Putamen (tissue), 1 donor: ENCODE results near the gene SFXN5.
A peak's percentile ranks its signal among the peaks of the same experiment; 100 is the strongest.

Experiments used
- DNase-seq: peaks from one replicate; pipeline ENCODE4 v3.0.0-alpha.2; 2016; ENCODE audit warnings: low spot score

The SFXN5 gene

DNA sequence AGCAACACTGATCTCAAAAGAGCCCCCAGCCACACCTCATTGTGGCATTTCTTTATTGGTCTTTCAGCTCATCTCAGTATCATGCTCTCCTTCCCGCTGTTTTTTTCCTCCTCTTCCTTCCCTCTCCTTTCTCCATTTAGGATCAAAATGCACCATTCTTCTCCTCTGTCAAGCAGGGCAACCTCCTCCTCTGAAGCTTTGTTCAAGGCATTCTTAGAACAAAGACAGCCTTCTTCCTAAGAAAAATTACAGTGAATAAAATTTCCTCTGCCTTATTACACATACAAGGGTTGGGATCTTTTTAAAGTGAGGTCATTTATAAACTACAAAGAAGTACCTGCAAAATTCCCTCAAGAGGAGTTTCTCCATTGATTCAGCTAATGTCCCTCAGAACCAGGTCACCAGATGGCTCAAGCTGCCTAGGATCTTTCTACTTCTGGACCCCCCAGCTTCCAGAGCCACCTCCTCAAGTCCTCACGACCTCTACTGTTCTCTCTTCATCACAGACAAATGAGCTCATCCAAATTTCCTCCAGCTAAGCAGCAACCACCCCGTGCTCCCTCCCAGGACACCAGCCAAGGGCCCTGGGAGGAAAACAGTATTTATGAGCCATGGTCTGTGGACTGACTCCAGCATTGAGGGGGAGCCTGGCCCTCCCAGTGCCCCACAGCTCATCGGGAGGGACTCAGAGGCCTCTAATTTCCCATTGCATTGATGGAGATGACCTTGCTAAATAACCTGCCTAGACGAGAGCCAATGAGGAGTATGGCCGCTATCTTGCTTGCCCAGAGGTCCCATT, 18.0 kb downstream of the SFXN5 start:
- peak; percentile 60 for DNase-seq

DNA sequence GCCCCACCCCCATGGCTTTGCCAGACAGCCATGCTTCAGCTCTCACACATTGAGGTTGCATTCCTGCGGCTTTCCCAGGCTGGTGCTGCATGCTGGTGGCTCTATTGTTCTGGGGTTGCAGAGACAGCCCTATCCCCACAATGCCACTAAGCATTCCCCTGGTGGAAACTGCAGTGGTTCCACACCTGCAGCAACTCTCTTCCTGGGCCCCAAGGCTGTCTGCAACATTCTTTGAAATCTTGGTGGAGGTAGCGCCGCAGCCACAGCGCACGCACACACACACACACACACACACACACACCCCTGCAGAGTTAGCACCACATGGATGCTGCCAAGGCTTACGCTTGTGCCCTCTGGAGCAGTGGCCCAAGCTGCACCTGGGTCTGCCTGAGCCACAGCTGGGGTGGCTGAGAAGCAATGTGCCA, 21.4 kb downstream of the SFXN5 start:
- no peak for DNase-seq

GRCh38 chr2:73043929-73044832, 27.3 kb downstream of the SFXN5 start:
- peak; percentile 59 for DNase-seq

GRCh38 chr2:73043276-73043675, 28.2 kb downstream of the SFXN5 start:
- DNase-seq = peak; percentile 46

DNA sequence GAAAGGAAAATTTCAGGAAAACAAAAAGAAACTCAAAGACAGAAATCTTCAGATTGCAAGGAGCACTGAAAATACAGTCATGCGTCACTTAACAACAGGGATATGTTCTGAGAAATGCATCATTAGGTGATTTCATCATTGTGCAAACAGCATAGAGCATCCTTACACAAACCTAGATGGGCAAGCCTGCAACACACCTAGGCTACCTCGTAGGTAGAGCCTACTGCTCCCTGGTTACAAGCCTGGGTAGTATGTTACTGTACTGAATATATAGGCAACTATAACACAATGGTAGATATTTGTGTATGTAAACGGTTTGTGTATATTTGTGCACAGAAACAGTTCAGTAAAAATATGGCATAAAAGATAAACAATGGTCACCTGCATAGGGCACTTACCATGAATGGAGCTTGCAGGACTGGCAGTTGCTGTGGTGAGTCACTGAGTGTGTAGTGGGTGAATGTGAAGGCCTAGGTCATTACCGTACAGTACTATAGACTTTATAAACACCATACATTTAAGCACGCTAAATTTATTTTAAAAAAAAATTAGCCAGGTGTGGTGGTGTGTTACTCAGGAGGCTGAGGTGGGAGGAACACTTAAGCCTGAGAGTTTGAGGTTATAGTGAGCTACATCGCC, 33.4 kb downstream of the SFXN5 start:
- no peak for DNase-seq

DNA sequence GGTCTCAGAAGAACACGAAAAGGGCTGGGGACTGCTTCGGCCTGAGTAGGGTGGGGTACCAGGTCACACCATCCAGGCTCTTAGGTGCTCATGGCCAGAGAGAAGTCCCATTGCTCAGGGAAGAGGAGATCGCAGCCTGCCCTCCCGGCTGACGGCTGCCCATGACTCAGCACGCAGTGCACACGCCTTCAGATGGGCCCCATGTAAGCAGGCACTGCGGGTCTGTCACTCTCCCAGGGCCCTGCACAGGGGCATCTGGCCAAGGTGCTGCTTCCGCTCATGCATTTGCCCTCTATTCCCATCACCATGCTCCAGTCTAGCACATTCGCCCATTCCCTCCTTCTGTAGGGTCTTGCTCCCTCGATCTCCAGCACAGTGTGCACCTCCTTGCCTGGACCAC, 34.7 kb downstream of the SFXN5 start:
- DNase-seq = no peak

- peak; percentile 71 for DNase-seq
Measured at GRCh38 chr2:73035899-73036711, 35.4 kb downstream of the SFXN5 start.

DNA sequence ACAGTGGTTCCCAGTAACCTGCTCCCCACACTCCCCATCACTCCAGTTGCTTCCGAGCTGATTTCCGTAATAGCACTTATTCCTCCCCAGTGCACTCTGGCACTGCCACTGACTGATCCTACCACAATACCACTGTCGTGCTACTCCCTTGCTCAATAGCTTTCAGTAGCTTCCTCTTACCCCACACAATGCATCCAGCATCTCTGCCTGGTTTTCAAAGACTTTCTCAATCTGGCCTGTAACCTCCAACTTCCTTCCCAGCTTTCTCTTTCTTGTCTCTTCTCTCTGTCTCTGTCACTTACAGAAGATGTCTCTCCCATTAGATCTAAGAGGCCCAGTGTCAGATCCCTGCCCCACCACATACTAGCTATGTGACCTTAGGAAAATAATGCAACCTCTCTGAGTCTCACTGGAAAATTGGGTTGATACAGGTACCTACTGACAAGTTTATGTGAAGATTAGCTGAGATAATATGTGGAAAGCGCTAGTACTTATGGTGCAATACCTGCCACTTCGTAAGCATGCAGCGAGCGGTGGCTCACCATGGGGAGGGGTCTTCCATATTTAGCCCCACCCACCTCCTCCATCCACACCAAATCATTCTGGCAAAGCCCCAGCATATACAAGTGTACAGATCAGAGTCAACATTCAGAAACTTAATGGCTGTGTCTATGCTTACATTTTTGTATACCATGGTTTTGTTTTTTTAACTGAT, 36.7 kb downstream of the SFXN5 start:
- no peak for DNase-seq

GRCh38 chr2:73033766-73034381, 37.6 kb downstream of the SFXN5 start:
- no peak for DNase-seq

GRCh38 chr2:73033142-73033765, 38.3 kb downstream of the SFXN5 start:
- DNase-seq = no peak

DNA sequence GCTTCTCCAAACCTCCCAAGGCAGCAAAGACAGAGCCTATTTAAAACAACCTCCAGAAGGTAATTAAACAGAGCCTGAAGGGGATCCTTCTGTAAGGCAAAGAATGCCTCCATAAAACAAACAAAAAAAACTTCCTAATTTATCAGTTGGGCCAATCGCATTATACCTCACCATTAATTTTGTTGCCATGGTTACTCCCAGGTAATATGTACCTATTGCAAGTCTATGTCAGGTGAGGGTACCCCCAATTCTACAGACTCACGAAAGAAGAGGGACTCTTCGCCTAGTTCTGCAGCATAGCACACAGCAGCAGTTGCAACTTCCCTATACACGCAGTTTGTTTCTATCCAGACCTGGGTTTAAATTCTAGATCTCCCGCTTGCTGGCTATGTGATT, 38.8 kb downstream of the SFXN5 start:
- DNase-seq = no peak

- DNase-seq = no peak
Measured at GRCh38 chr2:73031725-73032701, 39.5 kb downstream of the SFXN5 start.

DNA sequence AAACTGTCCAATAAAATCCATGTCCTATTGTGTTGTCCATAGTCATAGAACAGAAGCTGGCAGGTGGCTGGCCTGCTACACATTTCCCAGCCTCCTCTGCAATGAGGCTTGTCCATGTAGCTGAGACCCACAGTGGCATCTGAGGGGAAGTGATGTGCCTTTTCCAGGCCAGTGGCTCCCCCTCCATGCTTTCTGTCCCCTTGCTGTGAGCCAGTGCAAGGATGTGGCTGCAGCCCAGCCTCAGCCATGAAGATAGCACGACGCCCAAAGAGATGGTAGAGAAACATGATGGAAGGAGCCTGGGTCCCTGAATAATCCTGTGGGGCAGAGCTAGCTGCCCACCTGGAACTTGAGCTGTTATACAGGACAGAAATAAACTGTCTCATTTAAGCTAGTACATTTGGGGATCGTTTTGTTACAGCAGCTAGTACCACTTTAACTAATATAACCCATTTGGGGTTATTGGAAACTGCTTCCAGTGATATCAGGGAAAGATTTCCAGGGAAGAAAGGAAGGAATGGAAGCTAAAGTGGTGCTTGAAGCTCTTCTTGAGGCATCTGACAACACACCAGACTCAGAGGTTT, 40.3 kb downstream of the SFXN5 start:
- no peak for DNase-seq

DNA sequence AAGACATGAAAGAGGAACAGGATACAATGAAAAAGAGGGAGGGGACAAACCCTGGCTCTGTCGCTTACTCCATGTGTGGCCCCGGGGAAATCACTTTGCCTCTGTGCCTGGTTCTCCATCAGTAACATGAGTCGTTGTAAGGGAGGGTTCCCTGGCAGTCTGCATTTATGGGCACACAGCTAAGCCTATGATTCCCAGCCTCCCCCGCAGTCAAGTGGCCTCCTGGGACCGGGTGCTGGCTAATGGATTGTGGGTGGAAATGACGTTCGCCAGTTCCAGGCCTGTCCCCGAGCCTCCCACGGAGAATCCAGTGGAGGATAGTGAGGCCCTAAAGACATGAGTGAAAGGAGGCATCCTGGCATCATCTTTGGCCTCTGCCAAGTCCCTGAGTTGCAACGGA, 42.7 kb downstream of the SFXN5 start:
- DNase-seq = no peak

DNA sequence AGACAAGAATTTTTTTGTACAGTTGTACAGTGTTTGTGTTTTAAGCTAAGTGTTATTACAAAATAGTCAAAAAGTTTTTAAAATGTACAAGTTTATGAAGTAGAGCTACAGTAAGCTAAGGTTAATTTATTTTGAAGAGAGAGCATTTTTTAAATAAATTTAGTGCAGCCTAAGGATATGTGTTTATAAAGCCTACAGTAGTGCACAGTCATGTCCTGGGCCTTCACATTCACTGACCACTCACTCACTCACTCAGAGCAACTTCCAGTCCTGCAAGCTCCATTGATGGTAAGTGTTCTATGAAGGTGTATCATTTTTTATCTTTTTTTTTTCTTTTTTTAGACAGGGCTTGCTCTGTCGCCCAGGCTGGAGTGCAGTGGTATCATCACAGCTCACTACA, 44.2 kb downstream of the SFXN5 start:
- DNase-seq = no peak

GRCh38 chr2:73023497-73023896, 48.0 kb downstream of the SFXN5 start:
- no peak for DNase-seq

DNA sequence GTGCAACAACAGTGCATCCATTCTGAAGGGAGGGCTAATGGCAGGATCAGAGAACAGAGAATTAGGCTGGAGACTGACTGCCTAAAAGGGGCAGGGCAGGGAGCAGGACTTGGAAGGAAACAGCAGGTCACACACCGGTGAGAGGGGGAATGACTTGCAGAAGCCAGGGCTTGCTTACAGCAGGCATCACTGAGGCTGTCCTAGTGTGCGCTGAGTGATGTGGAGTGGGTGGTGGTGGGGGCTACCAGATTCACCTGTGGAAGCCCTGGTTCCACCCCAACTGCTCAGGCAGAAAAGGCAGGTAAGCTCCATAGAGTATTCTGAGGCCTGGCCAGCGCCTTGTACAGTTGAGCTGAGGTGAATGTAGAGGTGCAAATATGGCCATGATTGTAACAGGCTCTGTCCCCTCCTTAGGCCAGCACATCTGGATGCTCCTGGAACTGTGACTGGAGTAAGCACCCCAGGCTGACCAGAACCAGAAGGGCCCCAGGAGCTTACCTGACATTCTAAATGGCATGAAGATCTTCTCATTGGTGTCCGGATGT, 49.4 kb downstream of the SFXN5 start:
- DNase-seq = no peak

- DNase-seq = no peak
Measured at GRCh38 chr2:73021371-73022010, 50.0 kb downstream of the SFXN5 start.
